ENCODE measurements around the gene VSTM2A. TPM values are rescaled to one million over a fixed set of nuclear protein-coding genes. Genes with fewer than 3 reads are reported as not detected.

Gene VSTM2A
- total RNA-seq, 1 donor from 2014 or later, result 0.20 TPM

- Mint-ChIP-seq H3K4me3 (ENCODE audit: unreplicated experiment) (no peak overlapping the region), H3K9me3 (ENCODE audit: unreplicated experiment) (peaks cover 3% of the 10 kb centered on the region)
- peak overlapping the region; percentile 23 for H3K4me3 ChIP-seq (ENCODE audit: insufficient read depth, low read depth, low read length)
These were observed 4.8 kb downstream of the VSTM2A start for GRCh38 chr7:54546986-54547314.

GRCh38 chr7:54550471-54550870 lies 8.3 kb downstream of the VSTM2A start:
- no peak for DNase-seq (ENCODE audit: low read depth)
- Histone ChIP-seq H3K27me3 (ENCODE audit: insufficient read depth, low read length) (peaks cover 7% of the 10 kb centered on the region), H3K4me1 (ENCODE audit: insufficient read depth, low read length) (no peaks in the 10 kb centered on the region), H3K36me3 (ENCODE audit: insufficient read depth, low read length) (no peaks in the 10 kb centered on the region), H3K9ac (ENCODE audit: low read length) (no peak overlapping the region), H3K4me2 (ENCODE audit: low read length) (no peak overlapping the region), H3K9me3 (ENCODE audit: insufficient read depth, low read depth, low read length) (no peaks in the 10 kb centered on the region), H2AFZ (ENCODE audit: low read depth, low read length) (no peak overlapping the region), H4K20me1 (ENCODE audit: insufficient read depth, low read length) (no peaks in the 10 kb centered on the region), H3K4me3 (ENCODE audit: insufficient read depth, low read depth, low read length) (no peak overlapping the region), H3K27ac (ENCODE audit: low read depth, low read length) (no peak overlapping the region), H3K79me2 (ENCODE audit: insufficient read depth, low read length) (no peaks in the 10 kb centered on the region)
- no peaks in the 10 kb centered on the region for H3K36me3 Mint-ChIP-seq (ENCODE audit: low read depth, unreplicated experiment)
- H3K4me1 Mint-ChIP-seq (ENCODE audit: low read depth, unreplicated experiment), result no peaks in the 10 kb centered on the region
- FAIRE-seq, result no peak
- no peak overlapping the region for H3K27ac Mint-ChIP-seq (ENCODE audit: unreplicated experiment)
- TF ChIP-seq CTCF (IDR thresholded peaks at IDR 0.05; ENCODE audit: insufficient read depth, low read depth, low read length), result no peak
- no peak for TF ChIP-seq EZH2 (IDR thresholded peaks at IDR 0.05; ENCODE audit: insufficient read depth, low read length)
- H3K9me3 Mint-ChIP-seq (ENCODE audit: unreplicated experiment), result no peaks in the 10 kb centered on the region
- no peak overlapping the region for H3K4me3 Mint-ChIP-seq (ENCODE audit: unreplicated experiment)
- H3K27me3 Mint-ChIP-seq (ENCODE audit: low read depth, unreplicated experiment), result peaks cover 21% of the 10 kb centered on the region

More at GRCh38 chr7:54546986-54547314, 4.8 kb downstream of the VSTM2A start:
- H3K27me3 ChIP-seq (ENCODE audit: insufficient read depth, low read length), result peaks cover 31% of the 10 kb centered on the region
- H4K20me1 ChIP-seq (ENCODE audit: insufficient read depth, low read length), result no peaks in the 10 kb centered on the region
- Mint-ChIP-seq H3K27me3 (ENCODE audit: low read depth, unreplicated experiment) (peaks cover 40% of the 10 kb centered on the region), H3K4me1 (ENCODE audit: low read depth, unreplicated experiment) (no peaks in the 10 kb centered on the region), H3K36me3 (ENCODE audit: low read depth, unreplicated experiment) (no peaks in the 10 kb centered on the region), H3K27ac (ENCODE audit: unreplicated experiment) (no peak overlapping the region)
- no peak for FAIRE-seq
- peak overlapping the region; percentile 56 for H2AFZ ChIP-seq (ENCODE audit: low read depth, low read length)
- no peaks in the 10 kb centered on the region for H3K9me3 ChIP-seq (ENCODE audit: insufficient read depth, low read depth, low read length)
- H3K27ac ChIP-seq (ENCODE audit: low read depth, low read length), result no peak overlapping the region
- no peaks in the 10 kb centered on the region for H3K79me2 ChIP-seq (ENCODE audit: insufficient read depth, low read length)
- peak overlapping the region; percentile 68 for H3K4me2 ChIP-seq (ENCODE audit: low read length)
- H3K4me1 ChIP-seq (ENCODE audit: insufficient read depth, low read length), result no peaks in the 10 kb centered on the region
- no peaks in the 10 kb centered on the region for H3K36me3 ChIP-seq (ENCODE audit: insufficient read depth, low read length)
- DNase-seq (ENCODE audit: low read depth), result no peak
- no peak overlapping the region for H3K9ac ChIP-seq (ENCODE audit: low read length)
- TF ChIP-seq CTCF (IDR thresholded peaks at IDR 0.05; ENCODE audit: insufficient read depth, low read depth, low read length) (no peak), EZH2 (IDR thresholded peaks at IDR 0.05; ENCODE audit: insufficient read depth, low read length) (peak; percentile 44)

GRCh38 chr7:54556121-54556520 lies 13.9 kb downstream of the VSTM2A start:
- Mint-ChIP-seq H3K27me3 (ENCODE audit: low read depth, unreplicated experiment) (peaks cover 6% of the 10 kb centered on the region), H3K36me3 (ENCODE audit: low read depth, unreplicated experiment) (no peaks in the 10 kb centered on the region), H3K4me1 (ENCODE audit: low read depth, unreplicated experiment) (no peaks in the 10 kb centered on the region), H3K9me3 (ENCODE audit: unreplicated experiment) (no peaks in the 10 kb centered on the region), H3K4me3 (ENCODE audit: unreplicated experiment) (no peak overlapping the region), H3K27ac (ENCODE audit: unreplicated experiment) (no peak overlapping the region)
- no peak for DNase-seq (ENCODE audit: low read depth)
- Histone ChIP-seq H3K4me2 (ENCODE audit: low read length) (no peak overlapping the region), H4K20me1 (ENCODE audit: insufficient read depth, low read length) (no peaks in the 10 kb centered on the region), H3K27ac (ENCODE audit: low read depth, low read length) (no peak overlapping the region), H3K79me2 (ENCODE audit: insufficient read depth, low read length) (no peaks in the 10 kb centered on the region), H2AFZ (ENCODE audit: low read depth, low read length) (no peak overlapping the region), H3K36me3 (ENCODE audit: insufficient read depth, low read length) (no peaks in the 10 kb centered on the region), H3K9ac (ENCODE audit: low read length) (no peak overlapping the region), H3K4me3 (ENCODE audit: insufficient read depth, low read depth, low read length) (no peak overlapping the region), H3K9me3 (ENCODE audit: insufficient read depth, low read depth, low read length) (no peaks in the 10 kb centered on the region), H3K27me3 (ENCODE audit: insufficient read depth, low read length) (no peaks in the 10 kb centered on the region), H3K4me1 (ENCODE audit: insufficient read depth, low read length) (no peaks in the 10 kb centered on the region)
- no peak for FAIRE-seq
- TF ChIP-seq EZH2 (IDR thresholded peaks at IDR 0.05; ENCODE audit: insufficient read depth, low read length), result no peak
- no peak for TF ChIP-seq CTCF (IDR thresholded peaks at IDR 0.05; ENCODE audit: insufficient read depth, low read depth, low read length)

Measured in astrocyte (in vitro differentiated cells and primary cell).